Spinal cord (tissue), 10 donors: ENCODE data around the gene NOL4L. TPM values are rescaled to one million over a fixed set of nuclear protein-coding genes. Genes with fewer than 3 reads are reported as not detected.

Source experiments
- DNase-seq, 6 donors: peaks; one replicate each; pipeline versions ENCODE4 v3.0.0 to v3.0.0-alpha.2; 2013 to 2015; ENCODE audit warnings: low spot score in 6 of 6, low read depth in 4 of 6
- H3K27ac ChIP-seq: one replicate; pipeline ENCODE4 v1.5.1; 2013; ENCODE audit warnings: low read depth, low read length, control low read depth
- H3K27me3 ChIP-seq: one replicate; pipeline ENCODE4 v1.6.1; 2013; ENCODE audit warnings: low read length; ENCODE audit not compliant: control insufficient read depth, insufficient read depth
- H3K36me3 ChIP-seq: one replicate; pipeline ENCODE4 v1.6.1; 2013; ENCODE audit warnings: low read length; ENCODE audit not compliant: control insufficient read depth, insufficient read depth
- H3K4me1 ChIP-seq: one replicate; pipeline ENCODE4 v1.6.1; 2013; ENCODE audit warnings: low read length; ENCODE audit not compliant: control insufficient read depth, insufficient read depth
- H3K4me3 ChIP-seq: one replicate; pipeline ENCODE4 v1.5.1; 2013; ENCODE audit warnings: low read depth, low read length, control low read depth
- H3K9me3 ChIP-seq: one replicate; pipeline ENCODE4 v1.6.1; 2013; ENCODE audit warnings: low read length; ENCODE audit not compliant: control insufficient read depth, insufficient read depth
- WGBS: methylation state at CpG from one replicate; pipeline ENCODE4 v1.1.5; 2013; ENCODE audit warnings: missing lambda C conversion rate; ENCODE audit not compliant: insufficient coverage; 5-methylcytosine and 5-hydroxymethylcytosine counted together
- polyA plus RNA-seq, 2 donors: library from polyadenylated mRNA; unstranded; fragments of 120-200 nt; gene quantifications; one replicate each; pipeline ENCODE4 v1.2.1, GENCODE V29; 2013; ENCODE audit not compliant: insufficient read length in 2 of 2
- total RNA-seq, 2 donors: library from RNA; depleted of rRNA in 1 of 2; stranded (reverse); fragments of 120-200 nt in 1 of 2; fragments of >200 nt in 1 of 2; gene quantifications; one replicate each; pipeline versions ENCODE4 v1.2.3 to v1.2.4, GENCODE V29; 2013 to 2014
- donor health status: healthy.

Gene NOL4L
- total and polyA plus RNA-seq, 4 donors: 13.3 to 67.6 (median 44.5) TPM

DNA sequence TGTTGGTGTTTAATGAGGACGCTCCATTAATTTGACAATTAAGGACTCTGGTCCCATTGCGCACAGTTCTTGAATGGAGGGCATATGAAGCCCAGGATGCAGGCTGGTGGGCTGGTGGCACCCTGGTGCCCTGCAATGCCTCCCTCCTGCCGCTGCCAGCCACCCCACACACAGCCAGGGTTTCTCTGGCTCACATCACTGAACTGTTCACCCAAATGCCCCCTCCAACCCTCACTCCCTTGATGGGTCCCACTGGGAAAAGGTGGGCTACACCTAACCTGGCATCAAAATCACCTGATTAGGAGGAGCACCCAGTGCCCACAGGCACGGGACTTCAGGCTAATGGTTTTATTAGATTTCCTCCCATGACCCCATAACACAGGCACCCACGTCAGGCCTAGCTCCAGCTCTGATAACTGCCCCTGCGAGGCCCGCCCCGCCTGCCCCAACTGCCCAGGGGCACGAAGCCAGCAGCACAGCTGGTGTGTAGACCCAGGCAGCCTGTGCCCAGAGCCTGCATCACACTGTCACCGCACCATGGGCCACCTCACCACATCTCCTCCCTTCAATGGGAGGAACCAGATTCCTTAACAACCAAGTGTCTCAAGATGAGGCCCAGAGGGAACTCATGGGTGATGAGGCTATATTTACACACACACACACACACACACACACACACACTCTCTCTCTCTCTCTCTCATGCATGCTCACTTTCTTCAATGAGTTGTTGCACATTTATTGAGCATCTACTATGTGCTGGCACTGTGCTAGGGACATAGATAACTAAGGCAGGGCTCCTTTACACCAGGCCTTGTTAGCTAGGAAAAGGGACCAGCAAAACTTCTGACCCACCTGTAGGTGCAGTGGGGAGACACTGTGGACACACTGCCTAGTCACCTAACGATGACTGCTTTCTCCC is 107.3 kb downstream of the NOL4L start:
- no peaks in the 10 kb centered on the region for H3K9me3 ChIP-seq
- peak in 1 of 6 donors; percentile 71 for DNase-seq
- H3K4me3 ChIP-seq: no peak overlapping the region
- peaks cover 92% of the 10 kb centered on the region for H3K4me1 ChIP-seq
- 54% methylated on average over 9 of the region's 11 CpGs for WGBS
- H3K27ac ChIP-seq: peak overlapping the region; percentile 13
- H3K36me3 ChIP-seq: peaks cover 30% of the 10 kb centered on the region
- H3K27me3 ChIP-seq: no peaks in the 10 kb centered on the region

GRCh38 chr20:32476684-32477593 is 108.2 kb downstream of the NOL4L start:
- DNase-seq: no peak
- Histone ChIP-seq H3K27me3 (no peaks in the 10 kb centered on the region), H3K36me3 (peaks cover 39% of the 10 kb centered on the region), H3K4me3 (no peak overlapping the region), H3K27ac (peak overlapping the region; percentile 92), H3K4me1 (peaks cover 95% of the 10 kb centered on the region), H3K9me3 (no peaks in the 10 kb centered on the region)
- 68% methylated on average over 22 of the region's 22 CpGs for WGBS

DNA sequence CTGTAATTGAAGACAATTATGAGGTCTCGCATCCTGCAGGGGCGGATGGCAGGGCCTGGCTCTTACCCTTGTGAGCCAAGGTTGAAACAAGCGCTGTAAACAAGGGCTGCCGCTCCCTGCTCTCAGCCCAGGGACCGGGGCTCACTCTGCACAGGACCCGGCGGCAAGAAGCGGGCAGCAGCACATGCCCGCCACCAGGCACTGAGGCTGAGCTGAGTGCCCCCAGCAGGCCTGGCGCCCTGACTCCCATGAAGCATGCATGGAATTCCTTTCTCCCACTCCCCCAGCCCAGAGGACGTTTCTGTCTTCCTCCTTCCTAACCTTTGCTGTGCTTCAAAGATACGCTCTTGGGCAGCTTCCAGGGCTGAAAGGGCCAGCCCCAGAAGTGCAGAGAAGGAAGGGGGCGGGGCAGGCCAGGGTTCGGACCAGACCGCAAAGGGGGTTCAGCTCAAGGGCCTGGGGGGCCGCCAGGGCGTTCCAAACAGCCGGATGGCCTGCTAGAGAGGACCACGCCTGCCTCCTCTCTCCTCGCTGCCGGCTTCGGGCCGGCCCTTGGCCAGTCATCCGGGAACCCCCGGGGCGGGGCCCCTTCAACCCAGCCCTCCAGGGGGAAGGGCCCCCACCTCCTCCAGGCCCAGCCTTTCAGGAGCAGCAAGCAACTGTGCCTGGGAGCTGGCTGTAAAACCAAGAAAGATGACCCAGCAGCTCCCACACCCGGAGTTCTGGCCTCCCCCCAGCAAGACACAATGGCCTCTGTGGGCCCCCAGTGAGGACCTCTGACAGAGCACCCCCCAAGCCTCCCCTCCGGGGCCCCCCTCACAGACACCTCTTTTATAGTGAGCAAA is 109.9 kb downstream of the NOL4L start:
- no peaks in the 10 kb centered on the region for H3K9me3 ChIP-seq
- H3K27ac ChIP-seq: peak overlapping the region; percentile 92
- peaks cover 96% of the 10 kb centered on the region for H3K4me1 ChIP-seq
- H3K4me3 ChIP-seq: peak overlapping the region; percentile 36
- H3K27me3 ChIP-seq: no peaks in the 10 kb centered on the region
- peaks cover 57% of the 10 kb centered on the region for H3K36me3 ChIP-seq
- peak in 2 of 6 donors; percentile 84 to 89 for DNase-seq
- WGBS: 8% methylated on average over 26 of the region's 28 CpGs

DNA sequence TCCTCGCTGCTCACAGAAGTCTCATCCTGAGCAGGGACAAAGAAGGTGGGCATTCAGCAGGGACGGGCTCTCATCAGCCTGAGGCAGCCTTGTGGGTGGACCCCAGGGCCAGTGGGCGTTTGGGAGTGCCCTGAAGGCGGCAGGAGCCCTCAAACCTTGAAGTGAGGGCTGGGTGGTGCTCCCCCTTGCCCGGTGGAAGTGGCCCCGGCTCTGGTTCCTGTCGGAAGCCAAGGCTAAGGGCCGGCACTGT is 110.5 kb downstream of the NOL4L start:
- H3K27me3 ChIP-seq: no peaks in the 10 kb centered on the region
- WGBS: 21% methylated on average over 8 of the region's 8 CpGs
- no peaks in the 10 kb centered on the region for H3K9me3 ChIP-seq
- DNase-seq: no peak
- H3K4me3 ChIP-seq: peak overlapping the region; percentile 36
- peaks cover 62% of the 10 kb centered on the region for H3K36me3 ChIP-seq
- H3K4me1 ChIP-seq: peaks cover 96% of the 10 kb centered on the region
- H3K27ac ChIP-seq: peak overlapping the region; percentile 92

GRCh38 chr20:32474009-32474716 is 111.0 kb downstream of the NOL4L start:
- DNase-seq: no peak
- 59% methylated on average over 18 of the region's 18 CpGs for WGBS
- Histone ChIP-seq H3K27ac (peak overlapping the region; percentile 92), H3K36me3 (peaks cover 64% of the 10 kb centered on the region), H3K9me3 (no peaks in the 10 kb centered on the region), H3K27me3 (no peaks in the 10 kb centered on the region), H3K4me1 (peaks cover 97% of the 10 kb centered on the region), H3K4me3 (peak overlapping the region; percentile 36)

- Histone ChIP-seq H3K36me3 (peaks cover 68% of the 10 kb centered on the region), H3K4me3 (peak overlapping the region; percentile 36), H3K4me1 (peaks cover 96% of the 10 kb centered on the region), H3K27me3 (no peaks in the 10 kb centered on the region), H3K9me3 (no peaks in the 10 kb centered on the region), H3K27ac (peak overlapping the region; percentile 92)
- 27% methylated on average over 26 of the region's 29 CpGs for WGBS
- no peak for DNase-seq
Measured at GRCh38 chr20:32473231-32474008, 111.7 kb downstream of the NOL4L start.

DNA sequence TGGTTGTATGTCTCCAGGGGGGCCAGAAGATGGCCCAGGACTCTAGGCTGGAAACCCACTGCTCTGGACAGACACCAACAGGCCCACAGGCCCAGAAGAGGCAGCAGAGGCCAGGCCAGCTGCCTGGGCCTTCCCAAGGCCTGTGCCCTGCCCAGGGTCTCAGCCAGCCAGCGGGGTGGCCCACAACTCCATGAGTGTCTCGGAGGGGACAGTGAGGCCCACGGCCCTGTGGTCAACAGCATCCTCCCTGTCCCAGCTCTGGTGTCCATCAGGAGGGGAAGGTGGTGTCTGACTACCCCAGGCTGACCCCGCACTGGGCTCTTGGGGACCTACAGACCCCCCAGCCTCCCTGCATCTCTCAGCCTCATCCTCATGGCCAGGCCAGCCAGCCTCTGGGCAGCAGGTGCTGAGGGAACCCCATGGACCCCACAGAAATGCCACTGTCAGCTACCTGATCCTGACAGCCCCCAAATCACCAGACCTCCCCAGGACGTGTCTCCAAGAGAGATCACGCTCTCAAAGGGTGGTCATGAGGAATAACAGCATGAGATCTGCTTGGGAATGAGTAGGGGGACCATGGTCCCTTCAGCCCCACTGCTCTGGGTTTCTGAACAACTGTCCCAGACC is 112.4 kb downstream of the NOL4L start:
- Histone ChIP-seq H3K9me3 (no peaks in the 10 kb centered on the region), H3K27me3 (no peaks in the 10 kb centered on the region), H3K4me3 (no peak overlapping the region), H3K27ac (peak overlapping the region; percentile 92), H3K4me1 (peaks cover 99% of the 10 kb centered on the region), H3K36me3 (peaks cover 73% of the 10 kb centered on the region)
- no peak for DNase-seq
- 88% methylated on average over 5 of the region's 6 CpGs for WGBS

DNA sequence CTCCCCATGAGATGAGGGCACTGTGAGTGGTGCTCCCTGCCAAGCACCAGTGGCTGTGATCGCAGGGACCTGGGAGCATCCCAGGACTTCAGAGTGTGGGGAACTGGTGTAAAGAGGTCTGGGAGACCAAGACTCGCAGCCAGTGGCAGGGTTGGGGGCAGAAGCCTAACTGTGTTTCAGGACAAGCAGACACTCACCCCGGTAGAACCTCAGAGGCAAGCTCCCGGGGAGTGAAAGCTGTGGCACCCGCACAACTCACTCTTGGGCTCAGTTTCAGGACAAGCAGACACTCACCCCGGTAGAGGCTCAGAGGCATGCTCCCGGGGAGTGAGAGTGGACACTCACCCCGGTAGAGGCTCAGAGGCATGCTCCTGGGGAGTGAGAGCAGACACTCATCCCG is 114.2 kb downstream of the NOL4L start:
- Histone ChIP-seq H3K4me1 (peaks cover 99% of the 10 kb centered on the region), H3K27ac (peak overlapping the region; percentile 61), H3K36me3 (peaks cover 88% of the 10 kb centered on the region), H3K4me3 (no peak overlapping the region), H3K27me3 (no peaks in the 10 kb centered on the region), H3K9me3 (no peaks in the 10 kb centered on the region)
- WGBS: 76% methylated on average over 8 of the region's 9 CpGs
- no peak for DNase-seq
